IMR-90 (cell line): ENCODE results near the gene ARHGAP45.

ENCODE experiments used
- CEBPB ChIP-seq: IDR thresholded peaks from 2 replicates; pipeline ENCODE4 v1.6.1; 2012; ENCODE audit warnings: low read depth, low read length, improper control_type of control experiment
- CTCF ChIP-seq: conservative IDR thresholded peaks from 2 replicates; pipeline ENCODE4 v1.5.1; 2012; ENCODE audit warnings: mild to moderate bottlenecking, low read depth, low read length, improper control_type of control experiment
- FOS ChIP-seq: fragments of 150-350 bp; IDR thresholded peaks from 2 replicates; pipeline ENCODE4 v1.6.1; 2016; ENCODE audit warnings: low read depth, low read length
- POLR2A ChIP-seq: IDR thresholded peaks from 2 replicates; pipeline ENCODE4 v1.6.1; 2012; ENCODE audit warnings: mild to moderate bottlenecking, low read depth, low read length
- RFX5 ChIP-seq: IDR thresholded peaks from 2 replicates; pipeline ENCODE4 v1.8.0; 2012; ENCODE audit warnings: low read depth, mild to moderate bottlenecking, low read length, moderate library complexity

GRCh38 chr19:1091544-1092175 lies 24.7 kb downstream of the ARHGAP45 start:
- TF ChIP-seq CTCF (no peak), POLR2A (no peak), CEBPB (no peak), RFX5 (no peak), FOS (no peak)
